ENCODE results near the gene UBL4A.

DNA sequence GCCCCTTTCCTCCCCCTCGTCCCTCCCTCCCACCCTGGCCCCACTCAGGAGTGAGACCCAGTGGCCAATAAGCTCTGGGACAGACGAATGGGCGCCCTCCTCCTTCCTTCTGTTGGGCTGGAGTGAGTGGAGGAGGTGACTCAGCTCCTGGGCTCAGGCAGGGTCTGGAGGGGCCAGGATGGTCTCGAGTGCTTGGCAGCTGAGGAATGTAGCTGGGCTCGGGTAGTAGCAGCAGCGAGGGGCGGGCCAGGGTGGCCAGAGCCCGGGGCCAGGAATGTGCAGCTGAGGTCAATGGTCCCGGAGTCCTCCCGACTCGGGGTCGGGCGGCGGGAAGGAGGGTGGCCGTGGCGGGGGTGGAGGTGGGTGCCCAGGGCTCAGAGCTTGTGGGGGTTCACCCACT lies 45.2 kb upstream of the UBL4A start:
- TF ChIP-seq, protein P1, sequence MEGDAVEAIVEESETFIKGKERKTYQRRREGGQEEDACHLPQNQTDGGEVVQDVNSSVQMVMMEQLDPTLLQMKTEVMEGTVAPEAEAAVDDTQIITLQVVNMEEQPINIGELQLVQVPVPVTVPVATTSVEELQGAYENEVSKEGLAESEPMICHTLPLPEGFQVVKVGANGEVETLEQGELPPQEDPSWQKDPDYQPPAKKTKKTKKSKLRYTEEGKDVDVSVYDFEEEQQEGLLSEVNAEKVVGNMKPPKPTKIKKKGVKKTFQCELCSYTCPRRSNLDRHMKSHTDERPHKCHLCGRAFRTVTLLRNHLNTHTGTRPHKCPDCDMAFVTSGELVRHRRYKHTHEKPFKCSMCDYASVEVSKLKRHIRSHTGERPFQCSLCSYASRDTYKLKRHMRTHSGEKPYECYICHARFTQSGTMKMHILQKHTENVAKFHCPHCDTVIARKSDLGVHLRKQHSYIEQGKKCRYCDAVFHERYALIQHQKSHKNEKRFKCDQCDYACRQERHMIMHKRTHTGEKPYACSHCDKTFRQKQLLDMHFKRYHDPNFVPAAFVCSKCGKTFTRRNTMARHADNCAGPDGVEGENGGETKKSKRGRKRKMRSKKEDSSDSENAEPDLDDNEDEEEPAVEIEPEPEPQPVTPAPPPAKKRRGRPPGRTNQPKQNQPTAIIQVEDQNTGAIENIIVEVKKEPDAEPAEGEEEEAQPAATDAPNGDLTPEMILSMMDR (IDR thresholded peaks at IDR 0.05 in 2 of 3, conservative IDR thresholded peaks at IDR 0.05 in 1 of 3; ENCODE audit: borderline replicate concordance in 1 of 3, insufficient read depth in 1 of 3, low read depth in 2 of 3, low read length in 2 of 3), result no peak
- TF ChIP-seq POLR2A (IDR thresholded peaks at IDR 0.05; ENCODE audit: borderline replicate concordance, extremely low read depth, insufficient read depth, insufficient read length), result no peak
- no peak for TF ChIP-seq EZH2phosphoT487 (IDR thresholded peaks at IDR 0.05; ENCODE audit: borderline replicate concordance)
- no peak for TF ChIP-seq EZH2 (IDR thresholded peaks at IDR 0.05)
- TF ChIP-seq, protein P2, sequence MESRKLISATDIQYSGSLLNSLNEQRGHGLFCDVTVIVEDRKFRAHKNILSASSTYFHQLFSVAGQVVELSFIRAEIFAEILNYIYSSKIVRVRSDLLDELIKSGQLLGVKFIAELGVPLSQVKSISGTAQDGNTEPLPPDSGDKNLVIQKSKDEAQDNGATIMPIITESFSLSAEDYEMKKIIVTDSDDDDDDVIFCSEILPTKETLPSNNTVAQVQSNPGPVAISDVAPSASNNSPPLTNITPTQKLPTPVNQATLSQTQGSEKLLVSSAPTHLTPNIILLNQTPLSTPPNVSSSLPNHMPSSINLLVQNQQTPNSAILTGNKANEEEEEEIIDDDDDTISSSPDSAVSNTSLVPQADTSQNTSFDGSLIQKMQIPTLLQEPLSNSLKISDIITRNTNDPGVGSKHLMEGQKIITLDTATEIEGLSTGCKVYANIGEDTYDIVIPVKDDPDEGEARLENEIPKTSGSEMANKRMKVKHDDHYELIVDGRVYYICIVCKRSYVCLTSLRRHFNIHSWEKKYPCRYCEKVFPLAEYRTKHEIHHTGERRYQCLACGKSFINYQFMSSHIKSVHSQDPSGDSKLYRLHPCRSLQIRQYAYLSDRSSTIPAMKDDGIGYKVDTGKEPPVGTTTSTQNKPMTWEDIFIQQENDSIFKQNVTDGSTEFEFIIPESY (IDR thresholded peaks at IDR 0.05; ENCODE audit: extremely low read depth, insufficient replicate concordance, low read length), result no peak
- TF ChIP-seq, protein P3, sequence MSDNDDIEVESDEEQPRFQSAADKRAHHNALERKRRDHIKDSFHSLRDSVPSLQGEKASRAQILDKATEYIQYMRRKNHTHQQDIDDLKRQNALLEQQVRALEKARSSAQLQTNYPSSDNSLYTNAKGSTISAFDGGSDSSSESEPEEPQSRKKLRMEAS (IDR thresholded peaks at IDR 0.05), result no peak
- no peak for TF ChIP-seq ZNF274 (IDR thresholded peaks at IDR 0.05; ENCODE audit: low read depth, low read length)
- TF ChIP-seq POLR2AphosphoS5 (IDR thresholded peaks at IDR 0.05; ENCODE audit: low read depth, low read length), result no peak
- TF ChIP-seq, protein P4, sequence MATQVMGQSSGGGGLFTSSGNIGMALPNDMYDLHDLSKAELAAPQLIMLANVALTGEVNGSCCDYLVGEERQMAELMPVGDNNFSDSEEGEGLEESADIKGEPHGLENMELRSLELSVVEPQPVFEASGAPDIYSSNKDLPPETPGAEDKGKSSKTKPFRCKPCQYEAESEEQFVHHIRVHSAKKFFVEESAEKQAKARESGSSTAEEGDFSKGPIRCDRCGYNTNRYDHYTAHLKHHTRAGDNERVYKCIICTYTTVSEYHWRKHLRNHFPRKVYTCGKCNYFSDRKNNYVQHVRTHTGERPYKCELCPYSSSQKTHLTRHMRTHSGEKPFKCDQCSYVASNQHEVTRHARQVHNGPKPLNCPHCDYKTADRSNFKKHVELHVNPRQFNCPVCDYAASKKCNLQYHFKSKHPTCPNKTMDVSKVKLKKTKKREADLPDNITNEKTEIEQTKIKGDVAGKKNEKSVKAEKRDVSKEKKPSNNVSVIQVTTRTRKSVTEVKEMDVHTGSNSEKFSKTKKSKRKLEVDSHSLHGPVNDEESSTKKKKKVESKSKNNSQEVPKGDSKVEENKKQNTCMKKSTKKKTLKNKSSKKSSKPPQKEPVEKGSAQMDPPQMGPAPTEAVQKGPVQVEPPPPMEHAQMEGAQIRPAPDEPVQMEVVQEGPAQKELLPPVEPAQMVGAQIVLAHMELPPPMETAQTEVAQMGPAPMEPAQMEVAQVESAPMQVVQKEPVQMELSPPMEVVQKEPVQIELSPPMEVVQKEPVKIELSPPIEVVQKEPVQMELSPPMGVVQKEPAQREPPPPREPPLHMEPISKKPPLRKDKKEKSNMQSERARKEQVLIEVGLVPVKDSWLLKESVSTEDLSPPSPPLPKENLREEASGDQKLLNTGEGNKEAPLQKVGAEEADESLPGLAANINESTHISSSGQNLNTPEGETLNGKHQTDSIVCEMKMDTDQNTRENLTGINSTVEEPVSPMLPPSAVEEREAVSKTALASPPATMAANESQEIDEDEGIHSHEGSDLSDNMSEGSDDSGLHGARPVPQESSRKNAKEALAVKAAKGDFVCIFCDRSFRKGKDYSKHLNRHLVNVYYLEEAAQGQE (IDR thresholded peaks at IDR 0.05; ENCODE audit: low read depth), result no peak
- TF ChIP-seq SIN3A (IDR thresholded peaks at IDR 0.05; ENCODE audit: low read depth), result no peak
- TF ChIP-seq JUND (IDR thresholded peaks at IDR 0.05), result no peak
- no peak for TF ChIP-seq SP1 (IDR thresholded peaks at IDR 0.05; ENCODE audit: low read depth)
